GM12874 (cell line): ENCODE measurements around the gene NEDD4L.

ENCODE experiments used
- CTCF ChIP-seq: IDR thresholded peaks from 2 replicates; pipeline ENCODE4 v1.5.1; 2011; ENCODE audit warnings: low read depth, mild to moderate bottlenecking, control low read depth, low read length, moderate library complexity; ENCODE audit not compliant: insufficient read depth

NEDD4L gene

DNA sequence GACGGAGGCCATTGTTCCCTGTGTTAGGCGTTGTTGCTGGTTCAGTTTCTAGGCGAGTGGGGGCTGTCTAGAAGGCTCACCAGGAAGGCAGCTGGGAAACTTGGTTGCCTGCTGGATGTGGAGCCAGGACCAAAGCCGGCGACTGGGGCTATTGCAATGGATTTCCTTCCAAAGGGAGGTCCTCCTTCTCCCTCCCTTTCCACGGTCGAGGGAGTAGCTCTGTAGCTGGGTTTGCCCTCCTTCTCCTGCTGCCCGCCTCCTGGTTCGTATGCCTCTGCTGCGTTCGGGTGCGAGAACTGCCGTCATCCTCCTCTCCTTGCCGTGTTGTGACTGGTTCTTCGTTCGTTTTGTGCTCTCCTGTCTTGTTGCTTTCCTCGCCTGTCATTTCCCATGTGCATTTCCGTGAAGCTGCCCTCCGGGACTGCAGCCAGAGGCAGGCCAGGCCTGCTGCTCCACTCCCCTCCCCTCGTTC, 203.4 kb downstream of the NEDD4L start:
- TF ChIP-seq CTCF, result no peak

GRCh38 chr18:58249712-58250111, 205.7 kb downstream of the NEDD4L start:
- TF ChIP-seq CTCF, result no peak

GRCh38 chr18:58251416-58251815, 207.4 kb downstream of the NEDD4L start:
- TF ChIP-seq CTCF, result no peak

GRCh38 chr18:58252166-58252565, 208.1 kb downstream of the NEDD4L start:
- no peak for TF ChIP-seq CTCF

GRCh38 chr18:58253318-58253717, 209.3 kb downstream of the NEDD4L start:
- no peak for TF ChIP-seq CTCF

- no peak for TF ChIP-seq CTCF
Measured at GRCh38 chr18:58253871-58254270, 209.8 kb downstream of the NEDD4L start.

GRCh38 chr18:58254873-58255511, 211.0 kb downstream of the NEDD4L start:
- TF ChIP-seq CTCF, result no peak
